ENCODE data around the gene RAI2.

Gene RAI2

GRCh38 chrX:17860811-17861488, at the start of gene RAI2:
RAI2 (minus strand) TSS chrX:17861298; CDS start chrX:17802010, 59,288 bp downstream.
- no peak for DNase-seq (ENCODE audit: low read depth)

GRCh38 chrX:17888421-17888820, 27.3 kb upstream of the RAI2 start:
- DNase-seq (ENCODE audit: low read depth), result no peak

GRCh38 chrX:17882680-17883079, 21.6 kb upstream of the RAI2 start:
- no peak for DNase-seq (ENCODE audit: low read depth)

GRCh38 chrX:17878028-17878670, 17.1 kb upstream of the RAI2 start:
- DNase-seq (ENCODE audit: low read depth), result no peak

- no peak for DNase-seq (ENCODE audit: low read depth)
Measured at GRCh38 chrX:17876135-17876534, 15.0 kb upstream of the RAI2 start.

GRCh38 chrX:17869580-17869979, 8.5 kb upstream of the RAI2 start:
- DNase-seq (ENCODE audit: low read depth), result no peak

GRCh38 chrX:17861489-17862011, 452 bp upstream of the RAI2 start:
- DNase-seq (ENCODE audit: low read depth), result no peak

GRCh38 chrX:17860179-17860780, 818 bp downstream of the RAI2 start:
- no peak for DNase-seq (ENCODE audit: low read depth)

GRCh38 chrX:17859609-17860178, 1.4 kb downstream of the RAI2 start:
- DNase-seq (ENCODE audit: low read depth), result no peak

- DNase-seq (ENCODE audit: low read depth), result no peak
Measured at GRCh38 chrX:17854531-17854930, 6.6 kb downstream of the RAI2 start.

GRCh38 chrX:17854069-17854468, 7.0 kb downstream of the RAI2 start:
- no peak for DNase-seq (ENCODE audit: low read depth)

- DNase-seq (ENCODE audit: low read depth), result no peak
Measured at GRCh38 chrX:17851874-17852273, 9.2 kb downstream of the RAI2 start.

- DNase-seq (ENCODE audit: low read depth), result no peak
Measured at GRCh38 chrX:17848545-17849265, 12.4 kb downstream of the RAI2 start.

- no peak for DNase-seq (ENCODE audit: low read depth)
Measured at GRCh38 chrX:17846045-17846444, 15.1 kb downstream of the RAI2 start.

GRCh38 chrX:17844236-17844635, 16.9 kb downstream of the RAI2 start:
- DNase-seq (ENCODE audit: low read depth), result no peak

- no peak for DNase-seq (ENCODE audit: low read depth)
Measured at GRCh38 chrX:17842769-17843525, 18.2 kb downstream of the RAI2 start.

GRCh38 chrX:17839269-17839668, 21.8 kb downstream of the RAI2 start:
- DNase-seq (ENCODE audit: low read depth), result no peak

GRCh38 chrX:17836830-17837229, 24.3 kb downstream of the RAI2 start:
- no peak for DNase-seq (ENCODE audit: low read depth)

GRCh38 chrX:17833954-17834353, 27.1 kb downstream of the RAI2 start:
- DNase-seq (ENCODE audit: low read depth), result no peak

- no peak for DNase-seq (ENCODE audit: low read depth)
Measured at GRCh38 chrX:17831255-17831654, 29.8 kb downstream of the RAI2 start.

- DNase-seq (ENCODE audit: low read depth), result no peak
Measured at GRCh38 chrX:17830211-17830610, 30.9 kb downstream of the RAI2 start.
